ENCODE measurements around the gene SORL1.
"Not testable (repeated sequence)": the region's sequence is repeated elsewhere in the genome, so short reads cannot be mapped to it uniquely, and the experiment has no call there.

The SORL1 gene

DNA sequence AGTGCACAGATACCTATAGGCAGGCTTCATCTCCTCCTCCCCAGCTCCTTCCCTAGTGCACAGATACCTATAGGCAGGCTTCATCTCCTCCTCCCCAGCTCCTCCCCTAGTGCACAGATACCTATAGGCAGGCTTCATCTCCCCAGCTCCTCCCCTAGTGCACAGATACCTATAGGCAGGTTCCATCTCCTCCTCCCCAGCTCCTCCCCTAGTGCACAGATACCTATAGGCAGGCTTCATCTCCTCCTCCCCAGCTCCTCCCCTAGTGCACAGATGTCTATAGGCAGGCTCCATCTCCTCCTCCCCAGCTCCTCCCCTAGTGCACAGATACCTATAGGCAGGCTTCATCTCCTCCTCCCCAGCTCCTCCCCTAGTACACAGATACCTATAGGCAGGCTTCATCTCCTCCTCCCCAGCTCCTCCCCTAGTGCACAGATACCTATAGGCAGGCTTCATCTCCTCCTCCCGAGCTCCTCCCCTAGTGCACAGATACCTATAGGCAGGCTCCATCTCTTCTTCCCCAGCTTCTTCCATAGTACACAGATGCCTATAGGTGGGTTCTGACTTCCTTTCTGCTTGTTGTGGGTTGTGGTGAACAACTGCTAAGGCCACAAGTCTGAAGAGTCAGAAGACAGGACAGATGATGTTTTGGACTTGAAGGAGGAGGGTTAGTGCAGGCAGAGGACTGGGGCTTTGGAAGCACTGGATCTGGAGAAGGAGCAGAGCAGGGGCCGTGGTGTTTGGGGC, 29.5 kb downstream of the SORL1 start:
- peaks cover 33% of the 10 kb centered on the region for H3K4me1 ChIP-seq (ENCODE audit: control insufficient read depth, low read depth, low read length)
- not testable (repeated sequence) for H3K27me3 ChIP-seq (ENCODE audit: control insufficient read depth, insufficient read depth, low read length); H3K4me3 ChIP-seq (ENCODE audit: low read length); H3K27ac ChIP-seq (ENCODE audit: low read length); H3K9me3 ChIP-seq (ENCODE audit: control insufficient read depth, low read depth, low read length); H3K36me3 ChIP-seq (ENCODE audit: control insufficient read depth, low read depth, low read length); H3K9ac ChIP-seq (ENCODE audit: low read length)

DNA sequence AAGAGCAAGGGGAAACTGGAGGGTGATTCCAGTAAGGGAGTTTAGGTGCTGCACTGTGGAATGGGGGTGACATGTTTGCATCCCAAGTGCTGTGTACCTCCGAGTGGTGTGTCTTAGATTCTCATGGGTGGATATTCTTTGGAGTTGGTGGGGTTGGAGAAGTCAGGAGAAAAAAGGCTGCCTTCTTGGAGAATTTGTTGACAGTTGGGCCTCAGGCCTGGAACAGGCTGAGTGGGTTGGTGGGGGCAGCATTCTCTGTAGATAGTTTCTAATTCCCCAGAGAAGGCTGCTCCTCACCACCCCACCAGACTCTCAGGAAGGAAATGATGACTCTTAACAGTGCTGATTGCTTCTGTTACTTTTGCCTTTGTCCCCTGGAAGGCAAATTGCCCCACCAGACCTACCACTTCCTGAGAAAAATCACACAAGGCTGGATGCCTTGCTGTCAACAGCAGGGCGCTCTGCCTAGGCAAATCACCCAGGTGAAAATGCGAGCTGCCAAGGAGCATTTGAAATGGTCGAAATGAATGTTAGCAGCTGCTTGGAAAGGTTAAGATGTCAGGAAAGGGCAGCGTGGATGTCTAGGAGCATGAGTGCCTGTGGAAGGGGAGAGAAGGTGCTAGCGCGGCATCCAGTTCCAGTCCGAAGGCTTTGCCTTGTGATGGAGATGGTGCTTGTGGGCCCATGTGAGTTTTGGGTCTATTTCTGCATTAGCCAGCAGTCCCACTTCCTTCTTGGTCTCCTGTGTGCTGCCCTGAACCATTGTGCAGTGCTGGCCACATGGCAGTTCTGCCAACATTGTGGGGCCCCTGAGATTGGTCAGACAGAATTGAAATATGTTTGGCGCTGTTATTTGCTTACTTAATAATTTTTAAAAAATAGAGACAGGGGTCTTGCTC, 30.4 kb downstream of the SORL1 start:
- no peaks in the 10 kb centered on the region for H3K9me3 ChIP-seq (ENCODE audit: control insufficient read depth, low read depth, low read length)
- no peak overlapping the region for H3K9ac ChIP-seq (ENCODE audit: low read length)
- H3K27me3 ChIP-seq (ENCODE audit: control insufficient read depth, insufficient read depth, low read length): no peaks in the 10 kb centered on the region
- no peaks in the 10 kb centered on the region for H3K36me3 ChIP-seq (ENCODE audit: control insufficient read depth, low read depth, low read length)
- no peak overlapping the region for H3K27ac ChIP-seq (ENCODE audit: low read length)
- H3K4me1 ChIP-seq (ENCODE audit: control insufficient read depth, low read depth, low read length): peaks cover 26% of the 10 kb centered on the region
- H3K4me3 ChIP-seq (ENCODE audit: low read length): no peak overlapping the region

DNA sequence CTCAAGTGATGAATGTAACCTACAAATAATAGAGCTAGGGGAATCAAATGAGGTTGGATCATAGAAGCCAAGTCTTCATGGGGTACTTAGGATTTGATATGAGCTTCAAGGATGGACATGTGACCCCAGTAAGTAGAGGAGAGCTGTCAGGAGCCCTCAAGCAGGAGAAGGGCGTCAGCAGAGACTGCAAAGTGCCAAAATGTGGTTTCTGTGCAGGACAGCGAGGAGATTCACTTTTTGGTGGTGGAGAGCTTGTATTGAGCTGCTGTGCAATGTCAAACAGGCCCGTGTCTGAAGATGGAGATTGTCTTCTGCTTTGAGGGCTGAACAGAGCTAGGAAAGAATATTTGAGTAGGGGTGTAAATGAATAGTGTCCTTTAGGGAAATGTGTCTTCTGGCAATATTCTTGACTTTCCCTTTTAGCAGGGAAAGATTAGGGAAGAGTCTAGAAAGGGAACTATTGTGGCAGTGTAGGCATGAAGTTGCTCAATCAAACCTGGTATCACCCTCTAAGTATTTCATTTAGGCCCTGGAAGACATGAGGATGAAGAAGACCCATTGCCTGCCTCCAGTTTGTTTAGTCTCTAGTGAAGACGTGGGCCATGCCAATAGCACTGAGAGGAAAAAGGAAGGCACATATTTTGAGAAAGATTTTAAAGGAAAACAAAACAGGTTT, 31.8 kb downstream of the SORL1 start:
- Histone ChIP-seq H3K4me3 (ENCODE audit: low read length) (no peak overlapping the region), H3K27ac (ENCODE audit: low read length) (no peak overlapping the region), H3K36me3 (ENCODE audit: control insufficient read depth, low read depth, low read length) (peaks cover 7% of the 10 kb centered on the region), H3K9me3 (ENCODE audit: control insufficient read depth, low read depth, low read length) (no peaks in the 10 kb centered on the region), H3K4me1 (ENCODE audit: control insufficient read depth, low read depth, low read length) (peaks cover 16% of the 10 kb centered on the region), H3K27me3 (ENCODE audit: control insufficient read depth, insufficient read depth, low read length) (no peaks in the 10 kb centered on the region), H3K9ac (ENCODE audit: low read length) (no peak overlapping the region)

DNA sequence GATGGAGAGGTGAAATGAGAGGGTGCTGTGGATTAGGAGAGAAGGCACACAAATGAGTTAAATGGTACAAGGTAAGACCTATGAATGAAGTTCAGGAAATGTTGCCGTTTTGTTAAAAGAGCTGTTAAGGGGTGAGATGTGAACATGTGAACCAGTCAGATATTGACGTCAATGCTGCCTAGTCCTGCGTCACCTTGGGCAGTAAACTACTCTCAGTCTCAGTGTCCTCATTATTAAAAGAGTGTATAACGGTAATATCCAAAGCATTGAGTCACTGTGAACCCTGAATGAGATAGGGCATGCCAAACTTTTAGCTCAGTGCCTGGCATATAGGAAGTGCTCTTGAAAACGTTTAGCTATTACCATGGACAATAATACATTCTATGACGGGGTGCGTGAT, 33.1 kb downstream of the SORL1 start:
- Histone ChIP-seq H3K27me3 (ENCODE audit: control insufficient read depth, insufficient read depth, low read length) (no peaks in the 10 kb centered on the region), H3K27ac (ENCODE audit: low read length) (no peak overlapping the region), H3K36me3 (ENCODE audit: control insufficient read depth, low read depth, low read length) (peaks cover 19% of the 10 kb centered on the region), H3K9me3 (ENCODE audit: control insufficient read depth, low read depth, low read length) (no peaks in the 10 kb centered on the region), H3K9ac (ENCODE audit: low read length) (no peak overlapping the region), H3K4me3 (ENCODE audit: low read length) (no peak overlapping the region), H3K4me1 (ENCODE audit: control insufficient read depth, low read depth, low read length) (peaks cover 5% of the 10 kb centered on the region)

DNA sequence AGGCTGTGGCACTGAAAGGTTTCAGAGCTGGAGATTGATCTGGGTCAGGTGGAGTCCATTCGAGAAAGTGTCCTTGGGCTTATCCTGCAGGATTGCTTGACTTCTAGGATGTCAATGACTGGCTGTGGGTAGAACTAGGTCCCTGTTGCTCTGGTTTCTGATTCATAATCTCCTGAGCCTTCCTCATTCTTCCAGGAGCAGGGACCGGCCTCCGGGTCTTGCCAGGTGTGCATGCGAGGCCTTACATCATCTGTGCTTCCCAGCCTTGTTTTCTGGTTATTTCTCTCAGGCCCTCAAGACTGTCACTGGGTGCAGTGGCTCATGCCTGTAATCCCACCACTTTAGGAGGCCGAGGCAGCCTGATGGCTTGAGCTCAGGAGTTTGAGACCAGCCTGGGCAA, 33.9 kb downstream of the SORL1 start:
- Histone ChIP-seq H3K9me3 (ENCODE audit: control insufficient read depth, low read depth, low read length) (no peaks in the 10 kb centered on the region), H3K9ac (ENCODE audit: low read length) (no peak overlapping the region), H3K4me1 (ENCODE audit: control insufficient read depth, low read depth, low read length) (peaks cover 5% of the 10 kb centered on the region), H3K27me3 (ENCODE audit: control insufficient read depth, insufficient read depth, low read length) (no peaks in the 10 kb centered on the region), H3K36me3 (ENCODE audit: control insufficient read depth, low read depth, low read length) (peaks cover 19% of the 10 kb centered on the region), H3K27ac (ENCODE audit: low read length) (no peak overlapping the region), H3K4me3 (ENCODE audit: low read length) (no peak overlapping the region)

DNA sequence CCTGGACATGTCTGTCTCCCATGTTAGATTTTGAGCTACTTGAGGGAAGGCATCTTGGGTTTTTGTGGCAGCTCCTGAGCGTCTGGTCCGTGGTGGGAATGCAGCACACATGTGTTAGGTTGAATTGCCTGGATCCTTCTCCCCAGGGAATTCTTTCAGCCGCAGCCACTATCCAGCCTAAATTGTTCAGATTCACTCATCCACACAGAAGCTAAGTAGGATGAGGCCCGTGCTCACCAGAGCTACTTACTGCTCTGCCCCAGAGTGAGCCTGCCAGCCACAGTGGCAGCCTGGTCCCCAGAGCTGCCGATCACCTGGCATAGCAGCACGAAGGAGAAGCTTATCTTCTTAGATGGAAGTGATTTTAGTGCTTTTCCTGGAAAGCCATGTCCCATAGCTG, 35.1 kb downstream of the SORL1 start:
- Histone ChIP-seq H3K27ac (ENCODE audit: low read length) (no peak overlapping the region), H3K27me3 (ENCODE audit: control insufficient read depth, insufficient read depth, low read length) (no peaks in the 10 kb centered on the region), H3K4me1 (ENCODE audit: control insufficient read depth, low read depth, low read length) (peaks cover 5% of the 10 kb centered on the region), H3K36me3 (ENCODE audit: control insufficient read depth, low read depth, low read length) (peaks cover 19% of the 10 kb centered on the region), H3K4me3 (ENCODE audit: low read length) (no peak overlapping the region), H3K9me3 (ENCODE audit: control insufficient read depth, low read depth, low read length) (no peaks in the 10 kb centered on the region), H3K9ac (ENCODE audit: low read length) (no peak overlapping the region)

DNA sequence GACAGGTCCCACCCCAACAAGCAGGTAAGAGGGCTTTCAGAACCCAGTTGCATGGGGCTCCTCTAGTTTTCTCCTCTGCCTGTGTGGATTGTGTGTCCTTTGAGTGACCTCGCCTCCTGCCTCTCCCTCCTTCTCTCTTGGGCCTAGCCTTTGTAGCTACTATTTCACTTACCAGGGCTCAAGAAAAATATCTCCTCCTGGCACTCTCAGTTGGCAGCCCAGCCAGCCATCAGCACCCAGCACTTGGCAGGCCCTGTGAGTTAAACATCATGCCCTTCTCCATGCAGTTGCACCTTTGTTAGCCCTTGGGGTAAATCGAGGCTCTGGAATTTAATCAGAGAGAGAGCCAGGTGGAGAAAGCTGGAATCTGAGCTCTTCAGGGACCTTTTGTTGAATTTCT, 36.1 kb downstream of the SORL1 start:
- no peak overlapping the region for H3K27ac ChIP-seq (ENCODE audit: low read length)
- H3K27me3 ChIP-seq (ENCODE audit: control insufficient read depth, insufficient read depth, low read length): no peaks in the 10 kb centered on the region
- H3K36me3 ChIP-seq (ENCODE audit: control insufficient read depth, low read depth, low read length): peaks cover 19% of the 10 kb centered on the region
- H3K9ac ChIP-seq (ENCODE audit: low read length): no peak overlapping the region
- no peak overlapping the region for H3K4me3 ChIP-seq (ENCODE audit: low read length)
- H3K4me1 ChIP-seq (ENCODE audit: control insufficient read depth, low read depth, low read length): peaks cover 2% of the 10 kb centered on the region
- no peaks in the 10 kb centered on the region for H3K9me3 ChIP-seq (ENCODE audit: control insufficient read depth, low read depth, low read length)

DNA sequence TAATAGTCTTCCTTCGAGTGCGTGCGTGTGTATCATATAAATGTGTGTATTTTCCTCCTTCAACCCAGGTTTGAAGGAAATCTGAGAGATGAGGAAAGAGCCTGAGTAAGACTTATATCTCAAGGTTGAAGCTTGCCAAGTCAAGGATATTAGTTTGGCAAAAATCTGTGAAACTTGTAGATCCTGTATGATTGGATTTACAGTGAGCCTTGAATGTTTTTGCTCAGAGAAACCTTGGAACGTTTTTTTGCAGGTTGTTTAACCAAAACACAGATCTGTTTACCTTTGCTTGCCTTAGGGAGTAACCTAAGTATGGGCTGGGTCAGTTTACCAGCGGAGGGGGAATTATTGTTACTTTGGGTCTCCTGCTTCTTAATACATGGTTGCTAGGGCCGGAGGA, 36.5 kb downstream of the SORL1 start:
- H3K27ac ChIP-seq (ENCODE audit: low read length): no peak overlapping the region
- H3K9me3 ChIP-seq (ENCODE audit: control insufficient read depth, low read depth, low read length): no peaks in the 10 kb centered on the region
- H3K4me1 ChIP-seq (ENCODE audit: control insufficient read depth, low read depth, low read length): peaks cover under 1% of the 10 kb centered on the region

DNA sequence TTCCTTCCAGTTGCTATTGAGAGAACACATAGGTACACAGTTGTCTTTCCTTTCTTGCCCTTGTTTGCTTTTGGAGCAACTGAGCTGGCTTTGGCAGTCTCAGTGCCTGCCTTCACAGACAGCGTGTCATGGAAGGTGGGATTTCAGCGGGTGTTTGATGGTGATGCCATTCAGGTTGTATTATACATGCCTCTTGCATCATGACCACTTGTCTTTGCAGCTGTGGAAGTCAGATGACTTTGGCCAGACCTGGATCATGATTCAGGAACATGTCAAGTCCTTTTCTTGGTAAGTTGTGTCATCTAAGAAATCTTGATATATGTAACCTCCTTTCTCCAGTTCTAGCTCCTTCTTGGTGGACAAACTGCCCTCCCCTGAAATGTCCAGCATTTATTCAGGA, 37.7 kb downstream of the SORL1 start:
- Histone ChIP-seq H3K9me3 (ENCODE audit: control insufficient read depth, low read depth, low read length) (no peaks in the 10 kb centered on the region), H3K9ac (ENCODE audit: low read length) (no peak overlapping the region), H3K36me3 (ENCODE audit: control insufficient read depth, low read depth, low read length) (peaks cover 19% of the 10 kb centered on the region), H3K27ac (ENCODE audit: low read length) (no peak overlapping the region), H3K27me3 (ENCODE audit: control insufficient read depth, insufficient read depth, low read length) (no peaks in the 10 kb centered on the region), H3K4me1 (ENCODE audit: control insufficient read depth, low read depth, low read length) (peaks cover 12% of the 10 kb centered on the region), H3K4me3 (ENCODE audit: low read length) (no peak overlapping the region)

More for the DNA sequence above, 36.5 kb downstream of the SORL1 start:
- no peak overlapping the region for H3K4me3 ChIP-seq (ENCODE audit: low read length)
- no peaks in the 10 kb centered on the region for H3K27me3 ChIP-seq (ENCODE audit: control insufficient read depth, insufficient read depth, low read length)
- H3K36me3 ChIP-seq (ENCODE audit: control insufficient read depth, low read depth, low read length): peaks cover 19% of the 10 kb centered on the region
- no peak overlapping the region for H3K9ac ChIP-seq (ENCODE audit: low read length)

DNA sequence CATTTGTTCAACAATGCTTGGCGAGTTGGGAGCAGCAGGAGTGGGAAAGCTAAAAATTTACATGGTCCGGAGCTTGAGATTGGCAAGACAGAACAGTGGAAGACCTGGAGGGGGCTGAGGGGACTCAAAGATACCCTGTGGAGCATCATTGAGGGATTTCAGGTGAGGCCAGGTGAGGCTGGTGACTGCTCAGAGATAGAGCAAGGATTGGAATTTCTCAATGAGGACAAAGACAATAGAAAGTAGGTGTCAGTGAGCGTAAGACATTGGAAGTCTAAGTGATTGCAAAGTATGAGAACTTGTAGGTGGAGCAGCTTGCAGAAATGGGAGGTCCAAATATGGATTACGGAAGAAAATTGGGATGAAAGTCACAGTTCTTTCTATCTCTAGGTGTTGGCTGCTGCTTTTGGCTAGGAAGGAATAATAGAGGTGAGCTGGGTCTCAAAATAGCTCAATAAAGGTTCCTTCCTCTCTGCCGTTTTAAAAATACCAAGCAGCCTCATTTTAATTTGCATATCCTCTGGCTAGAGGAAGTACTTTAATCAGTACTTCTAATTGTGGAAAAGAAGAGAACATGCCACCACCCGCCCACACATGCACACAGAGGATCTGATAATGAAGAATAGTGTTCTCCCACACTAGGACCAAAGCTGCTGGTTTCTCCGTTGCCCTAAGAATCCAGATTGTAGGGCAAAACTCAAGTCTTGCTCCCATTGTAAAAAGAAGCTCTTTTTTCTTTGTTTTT, 42.4 kb downstream of the SORL1 start:
- no peak overlapping the region for H3K27ac ChIP-seq (ENCODE audit: low read length)
- H3K9me3 ChIP-seq (ENCODE audit: control insufficient read depth, low read depth, low read length): no peaks in the 10 kb centered on the region
- no peaks in the 10 kb centered on the region for H3K27me3 ChIP-seq (ENCODE audit: control insufficient read depth, insufficient read depth, low read length)
- H3K4me1 ChIP-seq (ENCODE audit: control insufficient read depth, low read depth, low read length): peaks cover 22% of the 10 kb centered on the region
- no peak overlapping the region for H3K4me3 ChIP-seq (ENCODE audit: low read length)
- peaks cover 26% of the 10 kb centered on the region for H3K36me3 ChIP-seq (ENCODE audit: control insufficient read depth, low read depth, low read length)
- H3K9ac ChIP-seq (ENCODE audit: low read length): no peak overlapping the region
